ENCODE results near the gene TTC14.

The TTC14 gene

GRCh38 chr3:180633722-180634121 is 31.8 kb downstream of the TTC14 start:
- DNase-seq (ENCODE audit: low read depth): no peak

GRCh38 chr3:180640987-180641386 is 39.0 kb downstream of the TTC14 start:
- no peak for DNase-seq (ENCODE audit: low read depth)

- no peak for DNase-seq (ENCODE audit: low read depth)
Observed at GRCh38 chr3:180646187-180646790, 44.3 kb downstream of the TTC14 start.

GRCh38 chr3:180656406-180656805 is 54.4 kb downstream of the TTC14 start:
- DNase-seq (ENCODE audit: low read depth): no peak

GRCh38 chr3:180657094-180657493 is 55.1 kb downstream of the TTC14 start:
- no peak for DNase-seq (ENCODE audit: low read depth)
